Measurements from ENCODE around the gene MYL6B.

DNA sequence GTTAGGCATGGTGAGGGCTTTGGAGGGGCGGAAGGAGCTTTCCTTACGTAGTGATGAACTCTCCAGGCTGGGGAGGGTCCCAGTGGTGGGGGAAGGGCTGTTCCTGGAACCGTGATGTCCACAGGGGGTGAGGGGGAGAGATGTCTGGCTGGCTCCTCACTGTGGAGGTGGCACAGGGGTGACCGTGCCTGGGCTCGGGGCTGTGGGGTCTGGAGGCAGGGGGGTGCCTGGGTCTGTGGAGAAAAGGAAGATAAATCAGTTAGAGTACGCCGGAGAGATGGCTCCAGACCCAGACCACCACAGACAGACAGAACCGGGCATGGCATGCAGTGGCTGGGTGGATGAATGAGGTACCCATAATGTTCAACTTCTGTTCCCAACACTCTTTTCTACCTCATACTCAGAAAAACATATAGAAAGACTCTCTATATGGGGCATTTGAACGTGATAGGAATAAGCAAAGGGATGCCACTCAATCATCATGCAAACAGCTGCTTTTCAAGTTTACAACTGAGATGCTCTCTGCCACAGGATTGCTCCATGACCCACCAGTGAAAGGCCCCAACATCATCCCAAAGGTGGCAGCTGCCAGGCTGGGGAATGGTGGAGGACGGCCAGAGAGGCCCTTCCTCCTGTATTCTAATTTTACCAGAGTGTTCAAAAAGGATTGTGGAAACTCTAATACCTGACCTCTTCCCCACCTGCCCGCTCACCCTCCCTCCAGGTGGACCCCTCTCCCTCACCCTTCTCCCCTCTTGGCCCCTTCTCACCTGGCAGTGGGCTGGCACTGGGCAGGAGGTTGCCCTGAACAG lies 11.4 kb downstream of the MYL6B start:
- TF ChIP-seq, protein P1, sequence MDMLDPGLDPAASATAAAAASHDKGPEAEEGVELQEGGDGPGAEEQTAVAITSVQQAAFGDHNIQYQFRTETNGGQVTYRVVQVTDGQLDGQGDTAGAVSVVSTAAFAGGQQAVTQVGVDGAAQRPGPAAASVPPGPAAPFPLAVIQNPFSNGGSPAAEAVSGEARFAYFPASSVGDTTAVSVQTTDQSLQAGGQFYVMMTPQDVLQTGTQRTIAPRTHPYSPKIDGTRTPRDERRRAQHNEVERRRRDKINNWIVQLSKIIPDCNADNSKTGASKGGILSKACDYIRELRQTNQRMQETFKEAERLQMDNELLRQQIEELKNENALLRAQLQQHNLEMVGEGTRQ (IDR thresholded peaks at IDR 0.05; ENCODE audit: low read depth, low read length): no peak
- TF ChIP-seq, protein P2, sequence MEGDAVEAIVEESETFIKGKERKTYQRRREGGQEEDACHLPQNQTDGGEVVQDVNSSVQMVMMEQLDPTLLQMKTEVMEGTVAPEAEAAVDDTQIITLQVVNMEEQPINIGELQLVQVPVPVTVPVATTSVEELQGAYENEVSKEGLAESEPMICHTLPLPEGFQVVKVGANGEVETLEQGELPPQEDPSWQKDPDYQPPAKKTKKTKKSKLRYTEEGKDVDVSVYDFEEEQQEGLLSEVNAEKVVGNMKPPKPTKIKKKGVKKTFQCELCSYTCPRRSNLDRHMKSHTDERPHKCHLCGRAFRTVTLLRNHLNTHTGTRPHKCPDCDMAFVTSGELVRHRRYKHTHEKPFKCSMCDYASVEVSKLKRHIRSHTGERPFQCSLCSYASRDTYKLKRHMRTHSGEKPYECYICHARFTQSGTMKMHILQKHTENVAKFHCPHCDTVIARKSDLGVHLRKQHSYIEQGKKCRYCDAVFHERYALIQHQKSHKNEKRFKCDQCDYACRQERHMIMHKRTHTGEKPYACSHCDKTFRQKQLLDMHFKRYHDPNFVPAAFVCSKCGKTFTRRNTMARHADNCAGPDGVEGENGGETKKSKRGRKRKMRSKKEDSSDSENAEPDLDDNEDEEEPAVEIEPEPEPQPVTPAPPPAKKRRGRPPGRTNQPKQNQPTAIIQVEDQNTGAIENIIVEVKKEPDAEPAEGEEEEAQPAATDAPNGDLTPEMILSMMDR (conservative IDR thresholded peaks at IDR 0.05; ENCODE audit: low read depth, low read length): no peak
- TF ChIP-seq RFX5 (IDR thresholded peaks at IDR 0.05; ENCODE audit: low read depth, low read length) (no peak), SMC3 (IDR thresholded peaks at IDR 0.05; ENCODE audit: low read depth, low read length) (no peak)
- TF ChIP-seq, protein P3, sequence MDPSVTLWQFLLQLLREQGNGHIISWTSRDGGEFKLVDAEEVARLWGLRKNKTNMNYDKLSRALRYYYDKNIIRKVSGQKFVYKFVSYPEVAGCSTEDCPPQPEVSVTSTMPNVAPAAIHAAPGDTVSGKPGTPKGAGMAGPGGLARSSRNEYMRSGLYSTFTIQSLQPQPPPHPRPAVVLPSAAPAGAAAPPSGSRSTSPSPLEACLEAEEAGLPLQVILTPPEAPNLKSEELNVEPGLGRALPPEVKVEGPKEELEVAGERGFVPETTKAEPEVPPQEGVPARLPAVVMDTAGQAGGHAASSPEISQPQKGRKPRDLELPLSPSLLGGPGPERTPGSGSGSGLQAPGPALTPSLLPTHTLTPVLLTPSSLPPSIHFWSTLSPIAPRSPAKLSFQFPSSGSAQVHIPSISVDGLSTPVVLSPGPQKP (IDR thresholded peaks at IDR 0.05; ENCODE audit: borderline replicate concordance, low read depth, low read length): no peak

Data from IMR-90 (cell line).